ENCODE data around the gene ATF6.

Gene ATF6

DNA sequence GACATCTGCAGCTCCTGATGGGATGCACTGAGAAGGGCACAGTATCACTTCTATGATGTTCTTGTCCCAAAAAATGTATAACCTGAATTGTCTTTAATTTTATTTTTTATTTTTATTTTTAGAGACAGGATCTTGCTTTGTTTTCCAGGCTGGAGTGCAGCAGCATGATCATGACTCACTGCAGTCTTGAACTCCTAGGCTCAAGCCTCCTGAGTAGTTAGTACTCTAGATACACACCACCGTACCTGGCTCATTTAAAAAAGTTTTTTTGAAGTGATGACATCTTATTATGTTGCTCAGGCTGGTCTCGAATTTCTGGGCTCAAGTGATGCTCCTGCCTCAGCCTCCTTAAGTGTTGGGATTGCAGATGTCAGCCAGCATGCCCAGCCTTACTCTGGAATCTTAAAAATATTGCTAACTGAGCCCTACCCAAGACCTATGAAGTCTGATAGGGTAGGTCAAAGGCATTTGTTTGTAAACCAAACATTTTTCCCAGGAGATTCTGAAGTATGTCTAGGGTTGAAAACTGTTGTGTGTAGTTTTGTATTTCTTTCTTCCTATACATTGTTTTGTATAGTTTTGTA, 68.9 kb downstream of the ATF6 start:
- H3K36me3 ChIP-seq = no peaks in the 10 kb centered on the region; the same call in 1 of the 2 replicates
- H3K9me3 ChIP-seq (ENCODE audit: severe bottlenecking) = peaks cover 22% of the 10 kb centered on the region
- TF ChIP-seq, protein P1, sequence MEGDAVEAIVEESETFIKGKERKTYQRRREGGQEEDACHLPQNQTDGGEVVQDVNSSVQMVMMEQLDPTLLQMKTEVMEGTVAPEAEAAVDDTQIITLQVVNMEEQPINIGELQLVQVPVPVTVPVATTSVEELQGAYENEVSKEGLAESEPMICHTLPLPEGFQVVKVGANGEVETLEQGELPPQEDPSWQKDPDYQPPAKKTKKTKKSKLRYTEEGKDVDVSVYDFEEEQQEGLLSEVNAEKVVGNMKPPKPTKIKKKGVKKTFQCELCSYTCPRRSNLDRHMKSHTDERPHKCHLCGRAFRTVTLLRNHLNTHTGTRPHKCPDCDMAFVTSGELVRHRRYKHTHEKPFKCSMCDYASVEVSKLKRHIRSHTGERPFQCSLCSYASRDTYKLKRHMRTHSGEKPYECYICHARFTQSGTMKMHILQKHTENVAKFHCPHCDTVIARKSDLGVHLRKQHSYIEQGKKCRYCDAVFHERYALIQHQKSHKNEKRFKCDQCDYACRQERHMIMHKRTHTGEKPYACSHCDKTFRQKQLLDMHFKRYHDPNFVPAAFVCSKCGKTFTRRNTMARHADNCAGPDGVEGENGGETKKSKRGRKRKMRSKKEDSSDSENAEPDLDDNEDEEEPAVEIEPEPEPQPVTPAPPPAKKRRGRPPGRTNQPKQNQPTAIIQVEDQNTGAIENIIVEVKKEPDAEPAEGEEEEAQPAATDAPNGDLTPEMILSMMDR (IDR thresholded peaks at IDR 0.05; ENCODE audit: low read depth, low read length) = no peak
- no peak overlapping the region for H3K27ac ChIP-seq
- no peak for DNase-seq
- no peaks in the 10 kb centered on the region for H3K27me3 ChIP-seq (ENCODE audit: insufficient read depth, low read depth, severe bottlenecking)
- H3K4me3 ChIP-seq (ENCODE audit: low read depth, low read length) = no peak overlapping the region

DNA sequence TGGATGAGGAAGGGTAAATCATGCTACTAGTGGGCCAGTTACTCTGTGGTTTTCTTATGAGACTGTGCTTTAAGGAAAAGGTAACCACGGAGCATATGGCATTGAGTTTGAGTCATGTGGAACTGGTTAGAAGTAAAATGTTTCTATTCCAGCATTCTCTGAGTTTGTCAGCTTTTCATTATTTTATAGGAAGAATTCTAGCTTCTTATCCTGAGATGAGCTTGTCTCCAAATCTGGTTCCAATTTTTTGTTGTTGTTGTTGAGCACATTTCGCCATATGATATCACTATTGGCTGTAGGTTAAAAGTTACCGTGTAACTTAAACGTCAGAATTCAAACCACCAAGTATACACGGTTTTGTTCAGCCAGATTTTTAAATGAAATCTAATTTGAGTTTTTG, 69.9 kb downstream of the ATF6 start:
- H3K27me3 ChIP-seq (ENCODE audit: insufficient read depth, low read depth, severe bottlenecking) = no peaks in the 10 kb centered on the region
- peaks cover 16% of the 10 kb centered on the region for H3K9me3 ChIP-seq (ENCODE audit: severe bottlenecking)
- H3K36me3 ChIP-seq = no peaks in the 10 kb centered on the region; the same call in 1 of the 2 replicates
- no peak for DNase-seq
- no peak overlapping the region for H3K27ac ChIP-seq
- H3K4me3 ChIP-seq (ENCODE audit: low read depth, low read length) = no peak overlapping the region
- TF ChIP-seq, protein P1 (IDR thresholded peaks at IDR 0.05; ENCODE audit: low read depth, low read length) = no peak

DNA sequence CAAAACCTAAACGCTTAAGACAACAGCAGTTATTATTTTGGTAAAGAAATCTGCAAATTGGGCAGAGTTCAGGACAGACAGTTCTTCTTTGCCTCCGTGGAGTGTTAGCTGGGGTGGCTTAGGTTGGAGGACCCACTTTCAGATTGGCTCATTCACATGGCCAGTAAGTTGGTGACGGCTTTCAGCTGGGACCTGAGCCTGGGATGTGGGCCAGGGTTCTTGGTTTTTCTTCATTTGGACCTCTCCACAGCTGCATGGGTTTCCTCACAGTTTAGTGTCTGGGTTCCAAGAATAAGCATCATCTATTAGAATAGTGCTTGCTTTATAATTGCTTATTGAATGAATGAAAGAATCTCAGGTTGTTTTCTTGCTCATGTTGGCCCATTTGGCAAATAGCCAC, 72.2 kb downstream of the ATF6 start:
- Histone ChIP-seq H3K27ac (no peak overlapping the region), H3K9me3 (ENCODE audit: severe bottlenecking) (peaks cover 3% of the 10 kb centered on the region), H3K4me3 (ENCODE audit: low read depth, low read length) (no peak overlapping the region), H3K27me3 (ENCODE audit: insufficient read depth, low read depth, severe bottlenecking) (no peaks in the 10 kb centered on the region), H3K36me3 (no peaks in the 10 kb centered on the region; the same call in 1 of the 2 replicates)
- DNase-seq = no peak
- TF ChIP-seq, protein P1 (IDR thresholded peaks at IDR 0.05; ENCODE audit: low read depth, low read length) = no peak

DNA sequence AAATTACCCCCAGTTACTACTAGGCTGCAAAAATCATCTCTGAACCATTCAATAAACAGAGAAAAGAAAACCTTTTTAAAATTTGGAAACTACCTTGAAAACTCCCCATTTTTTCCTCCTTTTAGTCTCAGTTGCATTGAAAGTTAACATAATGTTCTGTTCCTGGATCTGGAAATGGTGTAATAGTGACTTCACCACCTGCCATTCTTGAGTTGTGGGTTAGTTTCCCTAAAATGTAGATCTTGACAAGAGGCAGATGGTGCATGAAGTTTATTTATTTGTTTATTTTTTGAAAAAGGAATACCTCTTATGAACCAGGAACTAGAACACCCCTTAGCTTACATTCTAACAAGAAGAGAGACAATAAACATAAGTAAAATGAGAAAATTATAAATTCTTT, 72.8 kb downstream of the ATF6 start:
- Histone ChIP-seq H3K9me3 (ENCODE audit: severe bottlenecking) (no peaks in the 10 kb centered on the region), H3K27ac (no peak overlapping the region), H3K27me3 (ENCODE audit: insufficient read depth, low read depth, severe bottlenecking) (no peaks in the 10 kb centered on the region), H3K4me3 (ENCODE audit: low read depth, low read length) (no peak overlapping the region), H3K36me3 (no peaks in the 10 kb centered on the region; the same call in 1 of the 2 replicates)
- TF ChIP-seq, protein P1 (IDR thresholded peaks at IDR 0.05; ENCODE audit: low read depth, low read length) = no peak
- DNase-seq = no peak

DNA sequence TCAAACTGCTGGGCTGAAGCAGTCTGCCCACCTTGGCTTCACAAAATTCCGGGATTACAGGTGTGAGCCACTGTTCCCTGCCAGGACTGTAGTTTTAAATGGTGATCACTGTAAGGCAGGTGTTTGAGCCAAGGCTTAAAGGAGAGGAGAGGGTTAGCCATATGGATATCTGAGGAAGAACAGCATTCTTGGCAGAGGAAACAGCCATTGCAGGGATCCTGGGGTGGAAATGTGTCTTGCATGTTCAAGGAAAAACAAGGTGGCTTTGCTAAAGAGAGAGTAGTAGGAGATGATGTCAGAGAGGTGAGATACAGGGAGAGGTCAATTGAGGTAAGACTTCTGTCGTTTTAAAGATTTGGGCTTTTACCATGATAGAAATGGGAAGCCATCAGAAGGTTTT, 73.5 kb downstream of the ATF6 start:
- no peaks in the 10 kb centered on the region for H3K9me3 ChIP-seq (ENCODE audit: severe bottlenecking)
- no peaks in the 10 kb centered on the region; the same call in 1 of the 2 replicates for H3K36me3 ChIP-seq
- TF ChIP-seq, protein P1 (IDR thresholded peaks at IDR 0.05; ENCODE audit: low read depth, low read length) = no peak
- no peak overlapping the region for H3K27ac ChIP-seq
- DNase-seq = no peak
- H3K27me3 ChIP-seq (ENCODE audit: insufficient read depth, low read depth, severe bottlenecking) = no peaks in the 10 kb centered on the region
- H3K4me3 ChIP-seq (ENCODE audit: low read depth, low read length) = no peak overlapping the region

DNA sequence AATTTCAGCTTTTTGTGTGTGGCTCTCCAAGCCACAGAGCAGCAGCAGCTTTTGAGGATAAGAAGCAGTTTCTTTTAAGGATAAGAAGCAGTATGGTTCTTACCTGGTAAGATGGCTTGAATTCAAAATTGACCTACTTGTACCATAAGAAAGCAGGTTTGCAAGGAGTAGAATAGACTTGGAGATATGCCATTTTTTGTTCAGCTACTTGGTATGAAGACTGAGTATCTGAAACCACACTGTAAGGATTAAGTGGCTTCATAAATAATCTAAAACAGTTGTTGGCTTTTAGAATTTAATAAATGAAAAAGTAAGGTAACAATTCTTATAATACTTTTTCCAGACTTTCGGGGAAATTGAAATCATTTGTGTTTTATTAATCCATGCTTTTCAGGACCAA, 74.2 kb downstream of the ATF6 start:
- Histone ChIP-seq H3K4me3 (ENCODE audit: low read depth, low read length) (no peak overlapping the region), H3K36me3 (no peaks in the 10 kb centered on the region; the same call in 1 of the 2 replicates), H3K27ac (no peak overlapping the region), H3K9me3 (ENCODE audit: severe bottlenecking) (no peaks in the 10 kb centered on the region), H3K27me3 (ENCODE audit: insufficient read depth, low read depth, severe bottlenecking) (no peaks in the 10 kb centered on the region)
- no peak for DNase-seq
- TF ChIP-seq, protein P1 (IDR thresholded peaks at IDR 0.05; ENCODE audit: low read depth, low read length) = no peak
